IPS-11a (cell line): Measurements from ENCODE around the gene PLIN5.
"Not testable (repeated sequence)": the region's sequence is repeated elsewhere in the genome, so short reads cannot be mapped to it uniquely, and the experiment has no call there.

Experiments used
- H3K4me3 ChIP-seq: one replicate; pipeline ENCODE4 v1.5.1; 2013; ENCODE audit warnings: low read depth, low read length, control low read depth

Gene PLIN5

GRCh38 chr19:4570402-4570801 lies 35.4 kb upstream of the PLIN5 start:
- no peak overlapping the region for H3K4me3 ChIP-seq

GRCh38 chr19:4568886-4569285 lies 33.9 kb upstream of the PLIN5 start:
- no peak overlapping the region for H3K4me3 ChIP-seq

GRCh38 chr19:4567584-4568071 lies 32.6 kb upstream of the PLIN5 start:
- H3K4me3 ChIP-seq, result no peak overlapping the region

- H3K4me3 ChIP-seq, result no peak overlapping the region
These were observed 31.5 kb upstream of the PLIN5 start for GRCh38 chr19:4566402-4567051.

- not testable (repeated sequence) for H3K4me3 ChIP-seq
These were observed 28.5 kb upstream of the PLIN5 start for GRCh38 chr19:4563562-4563961.

GRCh38 chr19:4562085-4562484 lies 27.1 kb upstream of the PLIN5 start:
- not testable (repeated sequence) for H3K4me3 ChIP-seq

GRCh38 chr19:4559569-4559968 lies 24.5 kb upstream of the PLIN5 start, which contains the start of gene SEMA6B:
Gene SEMA6B (minus strand): TSS chr19:4559684. CDS start chr19:4558457, 1,227 bp downstream.
- no peak within 1 kb of the TSS for H3K4me3 ChIP-seq

GRCh38 chr19:4557971-4558941 lies 23.2 kb upstream of the PLIN5 start:
- no peak overlapping the region for H3K4me3 ChIP-seq

GRCh38 chr19:4557144-4557970 lies 22.3 kb upstream of the PLIN5 start:
- H3K4me3 ChIP-seq, result no peak overlapping the region

GRCh38 chr19:4556597-4557127 lies 21.6 kb upstream of the PLIN5 start:
- H3K4me3 ChIP-seq, result no peak overlapping the region

- no peak overlapping the region for H3K4me3 ChIP-seq
These were observed 20.9 kb upstream of the PLIN5 start for GRCh38 chr19:4555657-4556561.

GRCh38 chr19:4554717-4555116 lies 19.7 kb upstream of the PLIN5 start:
- H3K4me3 ChIP-seq, result no peak overlapping the region

GRCh38 chr19:4553775-4554174 lies 18.8 kb upstream of the PLIN5 start:
- H3K4me3 ChIP-seq, result no peak overlapping the region

GRCh38 chr19:4553092-4553695 lies 18.2 kb upstream of the PLIN5 start:
- no peak overlapping the region for H3K4me3 ChIP-seq

GRCh38 chr19:4552525-4552819 lies 17.4 kb upstream of the PLIN5 start:
- H3K4me3 ChIP-seq, result no peak overlapping the region

- no peak overlapping the region for H3K4me3 ChIP-seq
These were observed 15.5 kb upstream of the PLIN5 start for GRCh38 chr19:4550479-4551050.

- H3K4me3 ChIP-seq, result no peak overlapping the region
These were observed 15.0 kb upstream of the PLIN5 start for GRCh38 chr19:4550018-4550417.

- H3K4me3 ChIP-seq, result no peak overlapping the region
These were observed 13.2 kb upstream of the PLIN5 start for GRCh38 chr19:4548238-4548584.
